Common myeloid progenitor, CD34-positive (primary cell): ENCODE data around the gene FYCO1.

Source experiments
- CTCF ChIA-PET: fragments of 350-600 bp; sonication (Branson Sonifier 250); formaldehyde crosslinking; loops from one replicate; lab custom pipeline; 2021; ENCODE audit warnings: antibody characterized with exemption; lab: Charles Lee
- POLR2A ChIA-PET: fragments of 350-600 bp; sonication (Branson Sonifier 250); formaldehyde crosslinking; loops from one replicate; lab custom pipeline; 2021; ENCODE audit warnings: antibody characterized with exemption; lab: Charles Lee
- DNase-seq, 3 donors: peaks; one replicate each; pipeline versions ENCODE4 v3.0.0 to v3.0.0-alpha.2; 2013
- H3K27ac ChIP-seq, 2 experiments: 1 replicate in 1 of 2; 2 replicates in 1 of 2; pipeline ENCODE4 v1.7.0; 2013; ENCODE audit warnings: inconsistent platforms in 2 of 2, low read length in 2 of 2, mild to moderate bottlenecking in 2 of 2, low read depth in 1 of 2, moderate library complexity in 1 of 2; ENCODE audit not compliant: severe bottlenecking in 2 of 2, insufficient read depth in 1 of 2, poor library complexity in 1 of 2
- H3K27me3 ChIP-seq, 5 experiments: replicated peaks in 2 of 5; 1 replicate in 3 of 5; 2 replicates in 2 of 5; pipeline versions ENCODE4 v1.6.1 to v1.7.0; 2013; ENCODE audit warnings: low read length in 4 of 5, mild to moderate bottlenecking in 2 of 5, moderate library complexity in 2 of 5, inconsistent platforms in 1 of 5; ENCODE audit not compliant: insufficient read depth in 5 of 5, control insufficient read depth in 4 of 5
- H3K36me3 ChIP-seq, 4 experiments: 1 replicate in 2 of 4; 2 replicates in 2 of 4; pipeline versions ENCODE4 v1.6.1 to v1.7.0; 2013; ENCODE audit warnings: low read length in 3 of 4, control low read depth in 1 of 4, mild to moderate bottlenecking in 1 of 4; ENCODE audit not compliant: control insufficient read depth in 4 of 4, insufficient read depth in 4 of 4
- H3K4me1 ChIP-seq, 4 experiments: 1 replicate in 3 of 4; 2 replicates in 1 of 4; pipeline versions ENCODE4 v1.6.1 to v1.7.1; 2013; ENCODE audit warnings: low read length in 3 of 4, mild to moderate bottlenecking in 3 of 4, control low read depth in 1 of 4, inconsistent platforms in 1 of 4, moderate library complexity in 1 of 4; ENCODE audit not compliant: control insufficient read depth in 4 of 4, insufficient read depth in 4 of 4; ENCODE audit errors: control extremely low read depth in 1 of 4
- H3K4me3 ChIP-seq, 7 experiments: 1 replicate in 4 of 7; 2 replicates in 3 of 7; pipeline versions ENCODE4 v1.5.1 to v1.7.0; 2013; ENCODE audit warnings: mild to moderate bottlenecking in 7 of 7, low read length in 6 of 7, moderate library complexity in 6 of 7, inconsistent platforms in 2 of 7, low read depth in 2 of 7, control low read depth in 1 of 7; ENCODE audit not compliant: insufficient read depth in 4 of 7, control insufficient read depth in 1 of 7; ENCODE audit errors: extremely low read depth in 1 of 7
- H3K9me3 ChIP-seq, 5 experiments: 1 replicate in 4 of 5; 2 replicates in 1 of 5; pipeline versions ENCODE4 v1.6.1 to v1.7.1; 2013; ENCODE audit warnings: low read length in 4 of 5, mild to moderate bottlenecking in 2 of 5, inconsistent platforms in 1 of 5, low read depth in 1 of 5, moderate library complexity in 1 of 5; ENCODE audit not compliant: control insufficient read depth in 4 of 5, insufficient read depth in 2 of 5; ENCODE audit errors: control extremely low read depth in 1 of 5
- WGBS: methylation state at CpG from one replicate; pipeline ENCODE4 v1.1.5; 2013; ENCODE audit not compliant: insufficient coverage; 5-methylcytosine and 5-hydroxymethylcytosine counted together

FYCO1 gene

DNA sequence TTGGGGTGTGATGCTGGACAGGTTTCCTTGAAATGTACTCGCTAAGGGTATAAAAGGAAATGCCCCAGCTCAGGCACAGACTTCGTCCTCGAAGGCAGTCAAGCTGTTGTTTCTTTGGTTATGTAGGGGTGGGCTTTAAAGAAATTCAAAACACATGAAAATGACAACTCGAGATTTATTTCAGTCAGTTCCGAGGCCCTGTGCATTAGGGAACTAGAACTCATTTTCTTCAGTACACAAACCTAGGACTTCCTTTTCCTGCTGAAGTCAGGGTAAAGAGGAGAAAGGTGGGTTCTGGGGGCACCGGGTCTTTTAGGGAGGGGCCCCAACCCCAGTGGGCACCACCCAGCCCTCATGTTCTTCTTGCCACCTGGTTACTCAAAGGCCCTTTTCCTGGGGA is 101.6 kb downstream of the FYCO1 start:
- H3K4me3 ChIP-seq: peak overlapping the region in 2 of 7 experiments; percentile 23 to 43
- DNase-seq: peak in 2 of 3 donors; percentile 49 to 64
- peaks cover 12 to 38% (median 30%) of the 10 kb centered on the region in 4 experiments for H3K4me1 ChIP-seq
- WGBS: 14% methylated on average over 3 of the region's 6 CpGs
- POLR2A ChIA-PET: no interaction called here
- CTCF ChIA-PET: interaction anchor here (0.9 to 2.7 kb wide), 4 partner anchors 11 to 48 kb away, joined by 3 to 9 read pairs (median 3); no protein-coding TSS in a partner anchor
- no peaks in the 10 kb centered on the region for H3K27me3 ChIP-seq
- H3K36me3 ChIP-seq: no peaks in the 10 kb centered on the region
- no peaks in the 10 kb centered on the region for H3K9me3 ChIP-seq
- no peak overlapping the region for H3K27ac ChIP-seq

GRCh38 chr3:45892161-45892560 is 103.5 kb downstream of the FYCO1 start:
- no peaks in the 10 kb centered on the region for H3K27me3 ChIP-seq
- no CpG with 5 or more reads among the region's 1 CpG for WGBS
- no peak for DNase-seq
- H3K36me3 ChIP-seq: no peaks in the 10 kb centered on the region
- ChIA-PET CTCF (no interaction called here), POLR2A (no interaction called here)
- no peak overlapping the region for H3K4me3 ChIP-seq
- no peak overlapping the region for H3K27ac ChIP-seq
- H3K9me3 ChIP-seq: no peaks in the 10 kb centered on the region
- peaks cover 18 to 41% (median 30%) of the 10 kb centered on the region in 4 experiments for H3K4me1 ChIP-seq

GRCh38 chr3:45890405-45890804 is 105.2 kb downstream of the FYCO1 start:
- Histone ChIP-seq H3K27ac (no peak overlapping the region), H3K36me3 (no peaks in the 10 kb centered on the region), H3K9me3 (no peaks in the 10 kb centered on the region), H3K27me3 (no peaks in the 10 kb centered on the region), H3K4me1 (peaks cover 18 to 41% (median 30%) of the 10 kb centered on the region in 4 experiments), H3K4me3 (no peak overlapping the region)
- WGBS: no CpG with 5 or more reads among the region's 3 CpGs
- DNase-seq: peak in 2 of 3 donors; percentile 63
- ChIA-PET POLR2A (no interaction called here), CTCF (interaction anchor here (0.7 to 1.0 kb wide), 2 partner anchors 39 to 49 kb away, joined by 3 read pairs; no protein-coding TSS in a partner anchor)

DNA sequence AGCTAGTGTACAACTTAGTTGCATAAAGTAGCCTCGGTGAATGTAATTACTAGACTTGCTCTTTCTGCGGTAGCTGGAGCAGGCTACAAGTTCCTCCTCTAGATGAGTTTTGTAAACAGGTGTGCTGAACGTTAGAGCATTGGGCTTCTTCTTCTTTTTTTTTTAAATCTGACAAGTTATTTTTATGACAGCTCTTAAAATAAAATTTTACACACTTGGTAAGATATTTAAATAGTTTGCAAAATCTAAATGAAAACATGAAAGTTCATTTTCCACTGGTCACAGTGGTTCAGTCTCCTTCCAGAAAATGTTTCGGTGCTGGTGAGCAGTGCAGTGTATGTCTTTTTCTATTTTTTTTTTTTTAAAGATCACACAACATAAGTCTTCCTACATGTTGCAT is 106.3 kb downstream of the FYCO1 start:
- CTCF ChIA-PET: interaction anchor here (0.6 to 1.5 kb wide), 4 partner anchors 9 to 63 kb away, joined by 3 to 6 read pairs (median 4); no protein-coding TSS in a partner anchor

DNA sequence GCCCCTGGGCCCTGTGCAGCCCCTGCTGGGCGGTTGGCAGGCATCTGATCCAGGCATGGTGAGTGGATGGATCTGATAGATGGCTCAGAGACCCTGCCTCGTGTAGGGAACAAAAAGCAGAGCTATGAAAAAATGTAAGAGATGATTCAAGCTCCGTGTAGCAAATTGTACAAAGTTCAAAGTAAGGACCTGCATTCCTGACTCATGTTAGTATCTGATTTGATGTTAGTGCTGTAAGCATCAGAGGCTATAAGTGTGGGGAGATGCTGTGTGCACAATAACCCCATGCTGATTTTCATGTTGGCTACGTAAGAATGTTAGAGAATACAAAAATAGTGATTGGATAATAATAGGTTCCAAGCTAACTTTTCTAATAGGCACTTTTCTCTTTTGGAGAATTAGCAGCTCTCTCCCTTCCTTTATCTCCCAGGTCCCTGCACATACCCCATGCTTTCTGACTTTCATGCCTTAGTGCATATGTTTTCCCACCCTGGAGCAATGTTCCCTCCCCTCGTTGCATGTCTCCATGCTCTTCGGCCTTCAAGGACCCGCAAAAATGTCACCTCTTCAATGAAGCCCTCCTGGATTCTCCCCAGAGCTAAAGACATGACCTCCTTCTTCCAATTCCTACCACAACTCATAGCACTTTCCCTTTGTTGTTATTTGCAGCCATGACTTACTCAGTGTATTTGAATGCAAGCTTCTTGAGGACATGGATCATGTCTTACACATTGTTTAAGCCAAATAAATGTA is 107.7 kb downstream of the FYCO1 start:
- H3K4me1 ChIP-seq: peaks cover 11 to 21% (median 14%) of the 10 kb centered on the region in 4 experiments
- no peaks in the 10 kb centered on the region for H3K9me3 ChIP-seq
- CTCF ChIA-PET: interaction anchor here (1.4 to 1.5 kb wide), 2 partner anchors 13 to 47 kb away, joined by 4 to 6 read pairs; no protein-coding TSS in a partner anchor
- no peak overlapping the region for H3K27ac ChIP-seq
- WGBS: 95% methylated on average over 7 of the region's 7 CpGs
- no peak overlapping the region for H3K4me3 ChIP-seq
- POLR2A ChIA-PET: no interaction called here
- no peaks in the 10 kb centered on the region for H3K36me3 ChIP-seq
- no peak for DNase-seq
- H3K27me3 ChIP-seq: no peaks in the 10 kb centered on the region

More for the DNA sequence above, 106.3 kb downstream of the FYCO1 start:
- no peak overlapping the region for H3K27ac ChIP-seq
- peak in 2 of 3 donors; percentile 42 to 58 for DNase-seq
- no peaks in the 10 kb centered on the region for H3K27me3 ChIP-seq
- H3K4me1 ChIP-seq: peaks cover 18 to 33% (median 23%) of the 10 kb centered on the region in 4 experiments
- POLR2A ChIA-PET: no interaction called here
- H3K9me3 ChIP-seq: no peaks in the 10 kb centered on the region
- no peaks in the 10 kb centered on the region for H3K36me3 ChIP-seq
- H3K4me3 ChIP-seq: no peak overlapping the region
- WGBS: 33% methylated on average over 2 of the region's 4 CpGs

- CTCF ChIA-PET: no interaction called here
Measured at GRCh38 chr3:45887285-45887684, 108.3 kb downstream of the FYCO1 start.

More at GRCh38 chr3:45887285-45887684, 108.3 kb downstream of the FYCO1 start:
- H3K27me3 ChIP-seq: no peaks in the 10 kb centered on the region
- WGBS: 100% methylated on average over 2 of the region's 4 CpGs
- H3K36me3 ChIP-seq: no peaks in the 10 kb centered on the region
- no peak overlapping the region for H3K4me3 ChIP-seq
- H3K27ac ChIP-seq: no peak overlapping the region
- peaks cover 8 to 15% (median 11%) of the 10 kb centered on the region in 4 experiments for H3K4me1 ChIP-seq
- POLR2A ChIA-PET: no interaction called here
- DNase-seq: no peak
- no peaks in the 10 kb centered on the region for H3K9me3 ChIP-seq
